NCI-H1694 (cell line): Measurements from ENCODE around the gene ST6GAL1.
"Not testable (repeated sequence)": the region's sequence is repeated elsewhere in the genome, so short reads cannot be mapped to it uniquely, and the experiment has no call there.

Experiments used
- DNase-seq: peaks from one replicate; lab custom pipeline; 2025; lab: John Stamatoyannopoulos, UW

ST6GAL1 gene

GRCh38 chr3:186940967-186941366 is 10.6 kb downstream of the ST6GAL1 start:
- no peak for DNase-seq

GRCh38 chr3:186942168-186942567 is 11.8 kb downstream of the ST6GAL1 start:
- DNase-seq: no peak

DNA sequence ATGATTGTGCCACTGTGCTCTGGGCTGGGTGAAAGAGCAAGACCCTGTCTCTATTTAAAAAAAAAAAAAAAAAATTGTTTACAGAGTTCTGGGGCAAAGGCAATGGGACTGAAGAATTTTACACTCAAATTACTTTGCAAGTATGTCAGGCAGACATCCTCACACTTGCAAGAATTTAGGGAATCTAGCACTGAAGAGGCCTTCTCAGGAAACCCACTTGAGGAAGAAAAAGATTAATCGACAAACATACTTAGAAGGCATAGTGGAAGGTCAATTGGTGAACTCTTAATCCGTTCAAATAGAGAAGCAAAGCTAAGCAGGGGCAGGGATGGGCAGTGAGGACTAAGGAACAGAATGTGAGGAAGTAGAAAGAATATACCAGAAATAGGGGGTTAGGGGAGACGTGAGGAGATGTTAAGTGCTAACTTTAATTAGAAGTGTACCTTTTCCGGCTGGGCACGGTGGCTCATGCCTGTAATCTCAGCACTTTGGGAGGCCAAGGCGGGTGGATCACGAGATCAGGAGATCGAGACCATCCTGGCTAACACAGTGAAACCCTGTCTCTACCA is 15.0 kb downstream of the ST6GAL1 start:
- DNase-seq: no peak

- DNase-seq: no peak
These were observed 16.5 kb downstream of the ST6GAL1 start for GRCh38 chr3:186946756-186947375.

GRCh38 chr3:186949281-186949982 is 19.1 kb downstream of the ST6GAL1 start:
- DNase-seq: no peak

DNA sequence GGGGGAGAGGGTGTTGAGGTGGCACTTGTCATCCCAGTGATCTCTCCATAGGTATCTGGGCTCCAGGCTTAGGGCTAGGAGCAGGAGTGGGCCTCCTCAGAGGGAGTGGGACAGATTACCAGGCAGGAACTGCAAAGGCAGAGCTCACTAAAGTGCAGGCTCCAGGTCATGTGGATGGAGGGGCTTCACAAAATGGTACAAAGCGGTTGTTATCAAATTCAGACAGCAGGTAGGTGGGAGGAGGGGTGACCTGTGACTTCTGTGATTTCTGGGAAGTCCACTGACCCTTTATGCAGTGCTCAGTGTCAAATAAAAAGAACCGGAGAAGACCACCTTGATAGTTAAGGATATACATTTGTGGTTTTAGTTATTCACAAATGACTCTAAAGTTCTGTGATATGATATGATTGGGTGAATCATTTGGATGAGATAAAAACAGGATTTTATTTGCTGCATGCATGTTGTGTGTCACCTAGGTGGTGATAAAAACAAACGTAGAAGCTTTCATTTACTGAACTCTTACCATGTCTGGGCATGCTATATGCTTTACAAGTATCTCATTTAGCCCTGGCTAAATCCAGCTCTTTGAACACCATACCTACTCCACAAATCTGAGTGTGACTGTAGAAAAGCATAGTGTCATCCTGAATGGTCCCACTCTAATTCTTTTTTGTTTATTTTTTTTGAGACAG is 20.2 kb downstream of the ST6GAL1 start:
- DNase-seq: no peak

- DNase-seq: no peak
These were observed 21.6 kb downstream of the ST6GAL1 start for GRCh38 chr3:186951640-186952552.

DNA sequence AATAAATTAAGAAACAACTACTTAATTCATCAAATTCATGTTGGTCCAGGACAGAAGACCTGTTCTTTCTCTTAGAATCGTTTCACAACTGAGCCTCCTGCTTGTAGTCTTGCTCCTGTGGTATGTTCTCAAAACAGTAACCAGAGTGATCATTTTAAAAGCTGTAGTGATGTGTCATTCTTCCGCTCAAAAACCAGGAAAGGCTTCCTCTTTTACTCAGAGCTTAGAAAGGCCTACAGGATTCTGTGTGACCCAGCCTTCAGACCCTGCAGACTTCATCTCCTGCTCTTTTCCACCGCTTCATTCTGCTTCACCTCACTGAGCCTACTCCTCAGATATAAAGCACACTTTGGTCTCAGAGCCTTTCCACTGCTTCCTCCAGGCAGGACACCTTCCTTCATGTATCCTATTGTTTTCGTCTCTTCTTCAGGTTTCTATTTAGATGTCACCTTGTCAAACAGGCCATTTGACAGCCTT is 22.7 kb downstream of the ST6GAL1 start:
- DNase-seq: no peak

- DNase-seq: not testable (repeated sequence)
These were observed 23.8 kb downstream of the ST6GAL1 start for GRCh38 chr3:186953992-186954699.

GRCh38 chr3:186955898-186956696 is 25.8 kb downstream of the ST6GAL1 start:
- no peak for DNase-seq

DNA sequence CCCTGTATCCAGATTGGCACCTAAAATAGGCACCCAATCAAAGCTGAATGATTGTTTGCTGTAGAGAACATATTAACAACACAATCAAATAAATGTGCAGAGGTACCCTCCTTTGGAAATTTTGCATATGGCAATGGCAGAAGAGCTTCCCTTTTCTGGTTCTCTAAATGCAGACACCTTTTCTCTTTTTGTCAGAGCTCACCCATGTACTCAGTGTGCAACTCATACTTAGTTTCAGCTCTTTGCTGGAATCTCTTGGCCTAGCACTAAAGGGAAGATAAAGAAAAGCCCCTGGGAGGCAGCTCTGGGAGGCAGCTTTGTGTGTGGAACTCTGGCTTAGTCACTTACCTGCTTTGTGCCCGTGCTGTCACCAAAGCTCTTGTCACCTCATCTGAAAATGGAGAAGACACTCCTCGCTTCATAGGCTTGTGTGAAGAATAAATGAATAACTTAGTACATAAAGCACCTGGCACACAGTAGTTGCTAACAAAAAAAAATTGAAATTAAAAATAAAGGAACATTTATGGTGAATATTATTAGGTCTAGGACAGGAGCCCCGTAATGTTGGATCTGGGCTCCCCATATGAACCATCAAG is 28.8 kb downstream of the ST6GAL1 start:
- no peak for DNase-seq

DNA sequence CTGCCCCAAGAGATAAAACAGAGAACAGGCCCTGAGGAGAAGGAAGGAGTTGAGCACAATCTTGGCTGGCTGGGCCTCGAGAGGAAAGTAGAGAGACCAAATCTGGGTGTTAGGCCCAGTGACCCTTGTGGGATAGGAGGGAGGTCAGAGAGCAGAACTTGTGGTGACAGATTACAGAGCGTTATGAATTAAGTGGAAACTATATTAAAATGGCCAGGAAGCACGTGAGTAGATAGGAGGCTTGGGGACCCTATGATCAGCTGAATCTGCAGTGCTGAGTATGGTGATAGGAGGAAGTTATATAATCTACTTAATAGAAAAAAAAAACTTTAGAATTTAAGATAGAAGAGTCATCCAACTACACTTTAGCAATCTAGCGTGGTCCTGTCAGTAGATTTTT is 30.0 kb downstream of the ST6GAL1 start:
- no peak for DNase-seq

GRCh38 chr3:186962445-186962844 is 32.1 kb downstream of the ST6GAL1 start:
- DNase-seq: no peak

DNA sequence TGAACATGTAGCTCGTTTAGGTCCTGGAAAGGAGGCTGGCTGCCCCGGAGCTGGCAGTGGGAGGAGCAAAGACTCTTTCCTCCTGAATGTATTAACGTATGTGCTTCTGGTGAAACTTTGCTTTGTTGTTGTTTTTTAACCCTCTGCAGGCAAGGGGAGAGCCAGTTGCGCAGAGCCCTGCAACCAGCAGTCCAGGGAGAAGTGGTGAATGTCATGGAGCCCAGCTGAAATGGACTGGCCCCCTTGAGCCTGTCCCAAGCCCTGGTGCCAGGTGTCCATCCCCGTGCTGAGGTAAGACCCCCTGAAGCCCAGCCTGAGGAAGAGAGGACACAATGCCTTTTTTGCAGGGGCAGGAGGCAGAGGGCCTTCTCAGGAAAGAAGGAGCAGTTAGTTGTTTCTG is 33.3 kb downstream of the ST6GAL1 start:
- DNase-seq: no peak

DNA sequence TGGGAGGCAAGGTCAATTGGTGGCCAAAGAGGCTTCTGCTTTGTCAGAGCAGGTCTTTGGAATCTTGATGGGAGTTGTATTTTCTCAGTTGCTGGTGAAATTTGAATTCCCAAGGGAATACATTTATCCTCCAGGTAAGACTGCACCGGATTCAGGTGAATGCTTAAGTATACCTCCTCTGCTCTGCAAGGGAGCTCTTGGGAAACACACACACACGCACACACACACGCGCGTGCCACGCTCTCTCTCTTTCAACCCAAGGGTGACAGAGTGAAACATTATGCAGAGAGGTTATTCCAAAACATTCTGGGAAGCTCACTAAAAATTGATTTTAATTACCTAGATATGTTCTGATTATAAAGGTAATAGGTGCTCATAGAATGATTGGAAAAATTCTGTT is 33.7 kb downstream of the ST6GAL1 start:
- DNase-seq: no peak

- DNase-seq: no peak
These were observed 34.3 kb downstream of the ST6GAL1 start for GRCh38 chr3:186964616-186965015.

- DNase-seq: no peak
These were observed 35.0 kb downstream of the ST6GAL1 start for GRCh38 chr3:186965141-186965879.

DNA sequence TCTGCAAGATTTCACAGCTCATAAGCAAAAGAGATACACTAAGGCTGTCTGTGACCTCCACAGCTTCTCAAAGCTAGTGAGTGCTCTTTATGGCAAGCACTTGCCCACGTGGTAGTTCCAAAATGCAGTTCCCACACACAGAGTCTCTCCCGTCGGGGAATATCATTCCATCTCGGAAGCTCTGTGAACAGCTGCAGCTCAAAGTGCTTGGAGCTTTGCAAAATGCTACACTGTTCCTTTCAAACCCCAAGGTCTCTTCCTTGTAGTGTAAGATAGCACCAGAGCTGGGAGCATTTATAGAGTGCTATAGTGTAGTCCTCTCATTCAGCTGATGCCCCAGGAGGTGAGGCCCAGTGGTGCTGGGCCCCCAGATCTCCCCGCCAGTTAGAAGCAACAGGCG is 36.1 kb downstream of the ST6GAL1 start:
- no peak for DNase-seq

GRCh38 chr3:186967236-186967635 is 36.9 kb downstream of the ST6GAL1 start:
- DNase-seq: not testable (repeated sequence)
